ENCODE measurements around the gene SMIM44. TPM values are rescaled to one million over a fixed set of nuclear protein-coding genes. Genes with fewer than 3 reads are reported as not detected.
A peak's percentile ranks its signal among the peaks of the same experiment; 100 is the strongest.

SMIM44 gene
- total and polyA plus RNA-seq, 9 of the 15 experiments (the other 6 are each of a cell fraction or from before 2014, with no cell fraction given), result not detected

DNA sequence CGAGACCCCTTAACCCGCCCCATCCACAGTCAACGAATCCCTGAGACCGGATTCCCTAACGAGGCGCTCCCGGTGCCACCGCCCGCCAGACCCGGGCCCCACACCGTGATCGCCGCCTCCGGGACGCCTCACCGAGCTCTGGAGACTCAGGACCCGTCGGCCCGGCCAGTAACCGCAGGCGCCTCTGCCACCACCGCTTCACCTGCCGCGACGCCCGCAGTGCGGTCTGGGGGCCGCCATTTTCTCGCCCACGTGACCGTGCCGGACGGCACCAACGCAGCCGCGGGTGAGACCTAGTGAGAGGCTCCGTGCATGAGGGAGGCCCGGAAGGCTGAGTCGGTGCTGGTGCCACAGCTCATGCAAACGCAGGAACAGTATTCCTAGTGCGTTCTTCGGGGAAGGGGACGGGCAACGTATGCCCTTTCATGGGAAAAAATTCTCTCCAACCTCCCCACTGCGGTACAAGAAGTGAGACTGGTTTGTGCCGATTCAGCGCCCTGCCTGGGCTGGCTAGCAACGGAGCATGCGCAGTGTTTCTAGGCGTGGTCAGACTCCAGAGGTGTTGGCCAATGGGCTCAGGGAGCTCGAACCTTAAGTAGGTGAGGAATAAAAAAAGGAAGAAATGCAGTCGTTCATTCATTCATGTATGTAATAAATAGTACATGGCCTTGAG, 17.3 kb upstream of the SMIM44 start, which contains the start of gene DOHH (continued):
- TF ChIP-seq NBN (IDR thresholded peaks at IDR 0.05; ENCODE audit: low read depth) (no peak), KLF16 (IDR thresholded peaks at IDR 0.05) (no peak), ZBTB40 (IDR thresholded peaks at IDR 0.05) (peak; percentile 68; the same call in 1 of the 2 replicates), ZBTB40 (CRISPR knock-in tag; IDR thresholded peaks at IDR 0.05) (no peak), ZNF165 (CRISPR knock-in tag; IDR thresholded peaks at IDR 0.05; ENCODE audit: borderline replicate concordance) (no peak), NCOA4 (IDR thresholded peaks at IDR 0.05; ENCODE audit: partially characterized antibody) (no peak), RFX1 (IDR thresholded peaks at IDR 0.05) (peak; percentile 59; the same call in 1 of the 2 replicates), MEIS2 (IDR thresholded peaks at IDR 0.05; ENCODE audit: partially characterized antibody) (peak; percentile 47), PCBP1 (IDR thresholded peaks at IDR 0.05; ENCODE audit: low read depth, low read length, poor library complexity, severe bottlenecking) (peak; percentile 38), CREBBP (IDR thresholded peaks at IDR 0.05; ENCODE audit: low read depth, low read length) (no peak), ARID1B (IDR thresholded peaks at IDR 0.05) (0 out of 2 replicates have a peak, but pooled peaks have one; percentile 28), ZNF184 (CRISPR knock-in tag; IDR thresholded peaks at IDR 0.05) (no peak), POLR2B (IDR thresholded peaks at IDR 0.05; ENCODE audit: low read depth, partially characterized antibody) (peak; percentile 57), CBX1 (IDR thresholded peaks at IDR 0.05; ENCODE audit: low read depth) (no peak), POLR2AphosphoS2 (IDR thresholded peaks at IDR 0.05; ENCODE audit: low read length) (no peak), HOXB6 (CRISPR knock-in tag; IDR thresholded peaks at IDR 0.05; ENCODE audit: borderline replicate concordance) (no peak), SMARCC2 (IDR thresholded peaks at IDR 0.05; ENCODE audit: low read depth) (no peak)
- TF ChIP-seq, protein P1, sequence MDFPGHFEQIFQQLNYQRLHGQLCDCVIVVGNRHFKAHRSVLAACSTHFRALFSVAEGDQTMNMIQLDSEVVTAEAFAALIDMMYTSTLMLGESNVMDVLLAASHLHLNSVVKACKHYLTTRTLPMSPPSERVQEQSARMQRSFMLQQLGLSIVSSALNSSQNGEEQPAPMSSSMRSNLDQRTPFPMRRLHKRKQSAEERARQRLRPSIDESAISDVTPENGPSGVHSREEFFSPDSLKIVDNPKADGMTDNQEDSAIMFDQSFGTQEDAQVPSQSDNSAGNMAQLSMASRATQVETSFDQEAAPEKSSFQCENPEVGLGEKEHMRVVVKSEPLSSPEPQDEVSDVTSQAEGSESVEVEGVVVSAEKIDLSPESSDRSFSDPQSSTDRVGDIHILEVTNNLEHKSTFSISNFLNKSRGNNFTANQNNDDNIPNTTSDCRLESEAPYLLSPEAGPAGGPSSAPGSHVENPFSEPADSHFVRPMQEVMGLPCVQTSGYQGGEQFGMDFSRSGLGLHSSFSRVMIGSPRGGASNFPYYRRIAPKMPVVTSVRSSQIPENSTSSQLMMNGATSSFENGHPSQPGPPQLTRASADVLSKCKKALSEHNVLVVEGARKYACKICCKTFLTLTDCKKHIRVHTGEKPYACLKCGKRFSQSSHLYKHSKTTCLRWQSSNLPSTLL (IDR thresholded peaks at IDR 0.05), result no peak

Data from K562 (cell line).